Measurements from ENCODE around the gene CMSS1.

- TF ChIP-seq CTCF (IDR thresholded peaks at IDR 0.05) = no peak
- TF ChIP-seq POLR2A (IDR thresholded peaks at IDR 0.05) = no peak
These were observed 126.5 kb downstream of the CMSS1 start for GRCh38 chr3:99943931-99944761.

Measured in heart left ventricle (tissue), 13 donors.